ENCODE data around the gene WDR12.

The WDR12 gene

DNA sequence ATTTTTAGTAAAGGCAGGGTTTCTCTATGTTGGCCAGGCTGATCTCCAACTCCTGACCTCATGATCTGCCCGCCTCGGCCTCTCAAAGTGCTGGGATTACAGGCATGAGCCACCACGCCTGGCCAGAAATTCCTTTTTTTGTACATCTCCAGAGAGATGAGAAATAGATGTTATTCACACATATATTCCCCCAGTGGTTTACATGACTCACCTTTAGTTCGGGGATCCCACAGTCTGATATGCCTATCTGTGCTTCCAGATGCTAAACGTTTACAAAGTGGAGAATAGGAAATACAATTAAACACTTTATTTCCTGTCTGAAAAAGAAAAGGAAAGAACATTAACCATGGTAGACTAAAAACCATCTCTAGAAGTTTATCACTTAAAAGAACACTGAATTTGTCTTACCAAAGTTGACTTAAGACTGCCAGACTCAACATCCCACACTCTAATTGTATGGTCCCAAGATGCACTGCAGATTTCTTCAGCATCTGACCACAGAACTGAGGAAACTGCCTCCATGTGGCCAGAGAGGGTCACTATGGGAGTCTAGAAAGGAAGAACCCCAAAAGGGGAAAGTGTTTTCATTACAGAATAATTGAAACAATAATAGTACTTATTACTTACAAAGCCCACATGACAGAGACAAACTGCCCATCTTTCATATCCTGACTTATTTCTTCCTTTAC lies 27.3 kb downstream of the WDR12 start:
- CTCF ChIA-PET, result no interaction called here
- POLR2A ChIA-PET, result no interaction called here
- DNase-seq (ENCODE audit: extremely low spot score), result no peak
- TF ChIP-seq SP1 (IDR thresholded peaks at IDR 0.05) (no peak), FOXA1 (IDR thresholded peaks at IDR 0.05) (no peak), ARNT (IDR thresholded peaks at IDR 0.05) (no peak), NFRKB (IDR thresholded peaks at IDR 0.05) (no peak), FOXK2 (IDR thresholded peaks at IDR 0.05) (no peak), LEF1 (IDR thresholded peaks at IDR 0.05; ENCODE audit: borderline replicate concordance) (no peak), L3MBTL2 (conservative IDR thresholded peaks at IDR 0.05) (no peak), HDGF (IDR thresholded peaks at IDR 0.05; ENCODE audit: borderline replicate concordance) (no peak), BHLHE40 (IDR thresholded peaks at IDR 0.05; ENCODE audit: borderline replicate concordance) (no peak), TARDBP (IDR thresholded peaks at IDR 0.05) (no peak), FOXM1 (IDR thresholded peaks at IDR 0.05; ENCODE audit: borderline replicate concordance) (no peak), CTBP1 (IDR thresholded peaks at IDR 0.05; ENCODE audit: borderline replicate concordance) (no peak), SUZ12 (IDR thresholded peaks at IDR 0.05) (no peak), ELF4 (IDR thresholded peaks at IDR 0.05) (no peak), ZNF384 (IDR thresholded peaks at IDR 0.05) (no peak)
- TF ChIP-seq, protein P1, sequence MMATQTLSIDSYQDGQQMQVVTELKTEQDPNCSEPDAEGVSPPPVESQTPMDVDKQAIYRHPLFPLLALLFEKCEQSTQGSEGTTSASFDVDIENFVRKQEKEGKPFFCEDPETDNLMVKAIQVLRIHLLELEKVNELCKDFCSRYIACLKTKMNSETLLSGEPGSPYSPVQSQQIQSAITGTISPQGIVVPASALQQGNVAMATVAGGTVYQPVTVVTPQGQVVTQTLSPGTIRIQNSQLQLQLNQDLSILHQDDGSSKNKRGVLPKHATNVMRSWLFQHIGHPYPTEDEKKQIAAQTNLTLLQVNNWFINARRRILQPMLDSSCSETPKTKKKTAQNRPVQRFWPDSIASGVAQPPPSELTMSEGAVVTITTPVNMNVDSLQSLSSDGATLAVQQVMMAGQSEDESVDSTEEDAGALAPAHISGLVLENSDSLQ (IDR thresholded peaks at IDR 0.05), result no peak

DNA sequence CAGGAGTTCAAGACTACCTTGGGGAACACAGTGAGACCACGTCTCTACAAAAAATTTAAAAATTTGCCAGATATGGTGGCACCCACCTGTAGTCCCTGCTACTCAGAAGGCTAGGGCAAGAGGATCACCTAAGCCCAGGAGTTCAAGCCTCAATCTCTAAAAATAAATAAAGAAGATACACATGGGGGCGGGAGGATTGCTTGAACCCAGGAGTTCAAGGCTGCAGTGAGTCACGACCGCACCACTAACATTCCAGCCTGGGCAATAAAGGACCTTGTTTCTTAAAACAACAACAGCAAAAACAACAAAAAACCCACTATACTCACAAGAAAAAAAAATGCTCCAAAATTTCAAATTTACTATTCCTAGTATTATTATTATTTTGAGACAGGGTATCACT lies 29.9 kb downstream of the WDR12 start:
- POLR2A ChIA-PET, result no interaction called here
- CTCF ChIA-PET, result no interaction called here
- TF ChIP-seq TARDBP (IDR thresholded peaks at IDR 0.05), result no peak
- no peak for TF ChIP-seq L3MBTL2 (conservative IDR thresholded peaks at IDR 0.05)
- no peak for DNase-seq (ENCODE audit: extremely low spot score)

DNA sequence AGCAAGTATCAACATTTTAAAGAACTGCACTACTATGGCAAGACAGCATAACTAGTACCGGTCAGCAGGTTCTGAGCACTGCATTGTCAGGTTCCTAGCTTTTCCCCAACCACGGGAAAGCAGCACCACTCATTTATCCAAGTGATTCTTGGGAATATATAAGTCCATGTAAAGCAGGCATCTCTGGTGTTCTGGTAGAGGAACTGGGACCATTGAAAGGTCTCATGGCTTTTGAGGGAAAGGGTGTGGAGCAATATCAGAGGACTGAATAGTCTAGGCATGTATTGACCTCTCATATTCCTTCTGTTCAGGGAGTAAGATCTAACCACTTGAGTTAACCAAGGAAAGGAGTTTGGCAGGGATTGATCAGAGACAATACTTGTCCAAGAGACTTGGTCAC lies 33.8 kb downstream of the WDR12 start:
- CTCF ChIA-PET, result no interaction called here
- no peak for DNase-seq (ENCODE audit: extremely low spot score)
- TF ChIP-seq FOXK2 (IDR thresholded peaks at IDR 0.05) (no peak), FOXA1 (IDR thresholded peaks at IDR 0.05) (no peak), ARNT (IDR thresholded peaks at IDR 0.05) (no peak), LEF1 (IDR thresholded peaks at IDR 0.05; ENCODE audit: borderline replicate concordance) (no peak), FOXM1 (IDR thresholded peaks at IDR 0.05; ENCODE audit: borderline replicate concordance) (no peak), TARDBP (IDR thresholded peaks at IDR 0.05) (no peak), HDGF (IDR thresholded peaks at IDR 0.05; ENCODE audit: borderline replicate concordance) (no peak), L3MBTL2 (conservative IDR thresholded peaks at IDR 0.05) (no peak), BHLHE40 (IDR thresholded peaks at IDR 0.05; ENCODE audit: borderline replicate concordance) (no peak), ZNF384 (IDR thresholded peaks at IDR 0.05) (no peak), SP1 (IDR thresholded peaks at IDR 0.05) (no peak), ELF4 (IDR thresholded peaks at IDR 0.05) (no peak), CTBP1 (IDR thresholded peaks at IDR 0.05; ENCODE audit: borderline replicate concordance) (no peak), NFRKB (IDR thresholded peaks at IDR 0.05) (no peak), SUZ12 (IDR thresholded peaks at IDR 0.05) (no peak)
- TF ChIP-seq, protein P1 (IDR thresholded peaks at IDR 0.05), result no peak
- POLR2A ChIA-PET, result no interaction called here

DNA sequence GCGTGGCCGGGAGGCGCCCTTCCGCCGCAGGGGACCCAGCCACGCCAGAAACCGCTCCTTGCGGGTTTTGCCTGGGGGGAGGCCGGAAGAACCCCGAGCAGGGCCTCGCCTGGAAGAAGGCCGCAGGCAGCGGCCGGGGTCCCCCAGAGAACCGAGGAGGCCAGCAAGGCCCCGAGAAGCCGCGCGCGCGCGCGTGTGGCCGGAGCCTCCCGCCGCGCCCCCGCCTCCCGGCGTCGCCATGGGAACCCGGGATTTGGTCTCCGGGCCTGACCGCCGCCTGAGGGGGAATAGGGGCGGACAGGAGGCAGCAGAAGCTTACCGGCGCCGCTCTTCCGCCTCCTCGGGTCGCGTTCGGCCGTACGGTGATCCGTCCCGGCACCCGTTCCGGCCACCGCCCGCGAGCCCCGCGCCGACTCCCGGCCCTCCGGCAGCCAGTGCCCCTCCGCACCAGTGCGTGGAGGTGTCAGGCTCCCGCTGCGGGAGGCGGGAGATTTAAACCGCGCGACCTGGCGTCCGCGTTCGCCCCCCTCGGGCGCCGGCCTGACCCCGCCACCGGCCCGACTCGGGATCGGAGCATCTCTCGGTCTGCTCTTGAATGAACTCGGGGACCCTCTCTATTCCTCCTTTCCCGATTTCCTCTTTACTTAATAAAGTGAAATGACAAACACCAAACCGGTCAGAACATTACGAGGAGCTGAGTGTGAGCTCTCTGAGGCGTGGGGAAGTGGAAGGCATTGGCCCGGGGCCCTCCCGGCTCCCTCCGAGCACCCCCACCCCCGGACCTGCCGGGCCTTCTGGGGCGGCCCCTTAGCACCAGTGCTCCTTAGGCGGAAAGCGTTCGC lies 40.0 kb downstream of the WDR12 start, which contains the start of gene ICA1L:
Gene ICA1L (minus strand): TSS at position 467 of the 842 bp plus-strand sequence. CDS start 42,757 bp downstream, outside the sequence.
- TF ChIP-seq L3MBTL2 (conservative IDR thresholded peaks at IDR 0.05) (peak; percentile 26; the same call in 1 of the 2 replicates), CTBP1 (IDR thresholded peaks at IDR 0.05; ENCODE audit: borderline replicate concordance) (no peak), BHLHE40 (IDR thresholded peaks at IDR 0.05; ENCODE audit: borderline replicate concordance) (no peak), LEF1 (IDR thresholded peaks at IDR 0.05; ENCODE audit: borderline replicate concordance) (0 out of 2 replicates have a peak, but pooled peaks have one; percentile 13)
- ChIA-PET CTCF (interaction anchor here (0.6 to 1.2 kb wide), 3 partner anchors 17 to 362 kb away, joined by 4 to 5 read pairs (median 4); no protein-coding TSS in a partner anchor), POLR2A (interaction anchor here (1.2 to 2.1 kb wide), 3 partner anchors 40 to 283 kb away, joined by 3 to 6 read pairs (median 3); partner anchors contain the start of genes CARF and WDR12)
- DNase-seq (ENCODE audit: extremely low spot score), result peak; percentile 66

DNA sequence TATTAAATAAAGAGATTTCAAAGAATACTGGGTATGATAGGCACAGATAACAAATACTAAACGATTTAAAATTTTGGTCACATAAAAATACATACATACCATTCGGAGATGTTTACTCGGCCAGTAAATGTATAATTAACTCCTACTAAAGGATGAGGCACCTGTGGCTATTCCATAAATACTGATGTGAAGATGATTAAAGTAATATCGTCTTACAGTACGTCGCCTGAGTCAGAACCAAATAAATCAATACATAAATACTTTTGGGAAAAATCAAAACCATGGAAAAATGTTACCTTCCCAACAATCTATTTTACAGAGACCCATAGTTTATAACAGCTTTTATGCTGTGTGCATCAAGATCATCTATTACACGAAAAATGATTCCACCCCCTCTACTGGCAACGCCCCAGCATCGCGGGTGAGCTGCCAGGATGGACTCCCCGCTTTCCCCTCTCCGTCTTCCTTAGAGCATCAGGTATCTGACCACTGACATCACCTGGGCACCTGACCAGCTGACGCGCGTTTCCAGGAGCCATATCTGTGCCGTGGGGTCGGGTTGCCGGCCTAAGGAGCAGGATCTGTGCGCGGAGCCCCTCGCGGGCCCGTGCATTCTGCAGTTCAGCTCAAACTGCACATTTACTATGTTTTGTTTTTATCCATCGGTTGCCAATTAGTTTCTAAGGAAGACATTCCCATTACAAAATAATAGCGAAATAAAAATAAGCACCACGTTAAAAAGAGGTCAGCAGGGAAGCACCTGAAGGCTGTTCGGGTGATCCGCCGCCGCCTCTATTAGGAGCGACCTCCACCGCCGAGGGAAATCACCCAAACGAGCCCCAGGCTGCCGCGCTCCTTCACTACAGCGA lies 40.8 kb downstream of the WDR12 start:
- CTCF ChIA-PET, result interaction anchor here (0.7 to 1.2 kb wide), 3 partner anchors 18 to 282 kb away, joined by 3 to 5 read pairs (median 4); no protein-coding TSS in a partner anchor
- no peak for TF ChIP-seq TARDBP (IDR thresholded peaks at IDR 0.05)
- no peak for TF ChIP-seq FOXA1 (IDR thresholded peaks at IDR 0.05)
- TF ChIP-seq CTBP1 (IDR thresholded peaks at IDR 0.05; ENCODE audit: borderline replicate concordance), result 0 out of 2 replicates have a peak, but pooled peaks have one; percentile 31
- TF ChIP-seq ARNT (IDR thresholded peaks at IDR 0.05), result no peak
- TF ChIP-seq ELF4 (IDR thresholded peaks at IDR 0.05), result no peak
- TF ChIP-seq SUZ12 (IDR thresholded peaks at IDR 0.05), result no peak
- no peak for TF ChIP-seq HDGF (IDR thresholded peaks at IDR 0.05; ENCODE audit: borderline replicate concordance)
- no peak for TF ChIP-seq ZNF384 (IDR thresholded peaks at IDR 0.05)
- no peak for TF ChIP-seq NFRKB (IDR thresholded peaks at IDR 0.05)
- TF ChIP-seq, protein P1 (IDR thresholded peaks at IDR 0.05), result peak; percentile 1; the same call in 1 of the 2 replicates
- POLR2A ChIA-PET, result interaction anchor here (1.2 to 2.1 kb wide), 3 partner anchors 41 to 282 kb away, joined by 3 to 6 read pairs (median 3); partner anchors contain the start of genes CARF and WDR12
- DNase-seq (ENCODE audit: extremely low spot score), result peak; percentile 64
